GM18520 (cell line): ENCODE results near the gene FCER1A.
"Not testable (repeated sequence)": the region's sequence is repeated elsewhere in the genome, so short reads cannot be mapped to it uniquely, and the experiment has no call there.

ENCODE experiments used
- ATAC-seq: cut with Tn5 transposase; IDR thresholded peaks from one replicate; pipeline ENCODE4 v1.9.1; 2021; ENCODE audit not compliant: unreplicated experiment

The FCER1A gene

DNA sequence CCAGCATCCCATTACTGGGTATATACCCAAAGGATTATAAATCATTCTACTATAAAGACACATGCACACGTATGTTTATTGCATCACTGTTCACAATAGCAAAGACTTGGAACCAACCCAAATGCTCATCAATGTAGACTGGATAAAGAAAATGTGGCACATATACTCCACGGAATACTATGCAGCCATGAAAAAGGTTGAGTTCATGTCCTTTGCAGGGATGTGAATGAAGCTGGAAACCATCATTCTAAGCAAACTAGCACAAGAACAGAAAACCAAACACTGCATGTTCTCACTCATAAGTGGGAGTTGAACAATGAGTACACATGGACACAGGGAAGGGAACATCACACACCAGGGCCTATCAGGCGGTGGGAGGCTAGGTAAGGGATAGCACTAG lies 47.2 kb downstream of the FCER1A start:
- not testable (repeated sequence) for ATAC-seq

GRCh38 chr1:159352436-159352835 lies 50.3 kb downstream of the FCER1A start:
- ATAC-seq = no peak
